GM12864 (cell line): ENCODE results near the gene CCDC169.
"Not testable (repeated sequence)": the region's sequence is repeated elsewhere in the genome, so short reads cannot be mapped to it uniquely, and the experiment has no call there.

Source experiments
- DNase-seq: peaks from one replicate; pipeline ENCODE4 v3.0.0-alpha.2; 2011; ENCODE audit warnings: low read depth
- H3K4me3 ChIP-seq: 2 replicates; pipeline ENCODE4 v1.5.1; 2011; ENCODE audit warnings: mild to moderate bottlenecking, low read depth, low read length, control low read depth
- CTCF ChIP-seq: IDR thresholded peaks from 2 replicates; pipeline ENCODE4 v1.5.1; 2011; ENCODE audit warnings: low read depth, mild to moderate bottlenecking, moderate library complexity, low read length, control low read depth, inconsistent platforms; ENCODE audit errors: missing control alignments

The CCDC169 gene

DNA sequence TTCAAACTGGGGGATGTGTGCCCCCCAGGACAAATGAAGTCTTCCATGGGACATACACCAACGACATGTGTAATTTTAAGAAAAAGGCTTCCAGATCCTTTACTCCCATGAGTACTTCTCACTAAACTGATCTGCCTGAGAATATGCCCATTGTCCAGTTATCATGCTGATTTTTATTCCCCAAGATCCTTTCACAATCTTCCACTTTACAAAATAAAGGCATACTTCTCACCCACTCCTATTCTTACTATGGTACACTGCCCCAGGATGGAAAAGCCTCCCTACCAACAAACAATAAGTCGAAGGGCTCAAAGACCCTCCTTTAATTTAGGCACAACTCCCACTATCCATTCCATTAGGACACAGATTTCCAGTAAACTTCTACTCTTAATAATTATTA is 45.1 kb upstream of the CCDC169 start:
- no peak for TF ChIP-seq CTCF
- H3K4me3 ChIP-seq = no peak overlapping the region
- no peak for DNase-seq

DNA sequence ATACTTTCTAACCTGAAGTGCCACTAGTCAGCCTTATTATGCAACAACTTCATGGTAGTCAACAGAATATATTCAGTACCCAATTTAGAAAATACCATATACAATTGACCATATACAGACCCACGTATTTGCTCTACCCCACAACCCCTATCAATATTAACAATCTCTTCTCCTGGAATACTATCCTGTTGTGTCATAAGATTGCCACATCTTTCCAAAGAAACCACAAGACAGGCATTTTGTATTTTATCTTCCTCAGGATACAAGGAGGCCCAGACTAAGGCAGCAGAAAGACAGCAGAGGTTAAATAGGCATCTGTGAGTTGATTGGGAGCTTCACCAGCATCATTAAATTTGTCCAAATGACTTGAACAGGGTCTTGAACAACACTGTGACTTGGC is 44.1 kb upstream of the CCDC169 start:
- no peak overlapping the region for H3K4me3 ChIP-seq
- no peak for TF ChIP-seq CTCF
- no peak for DNase-seq

GRCh38 chr13:36339600-36340155 is 42.1 kb upstream of the CCDC169 start:
- no peak for TF ChIP-seq CTCF
- no peak overlapping the region for H3K4me3 ChIP-seq

DNA sequence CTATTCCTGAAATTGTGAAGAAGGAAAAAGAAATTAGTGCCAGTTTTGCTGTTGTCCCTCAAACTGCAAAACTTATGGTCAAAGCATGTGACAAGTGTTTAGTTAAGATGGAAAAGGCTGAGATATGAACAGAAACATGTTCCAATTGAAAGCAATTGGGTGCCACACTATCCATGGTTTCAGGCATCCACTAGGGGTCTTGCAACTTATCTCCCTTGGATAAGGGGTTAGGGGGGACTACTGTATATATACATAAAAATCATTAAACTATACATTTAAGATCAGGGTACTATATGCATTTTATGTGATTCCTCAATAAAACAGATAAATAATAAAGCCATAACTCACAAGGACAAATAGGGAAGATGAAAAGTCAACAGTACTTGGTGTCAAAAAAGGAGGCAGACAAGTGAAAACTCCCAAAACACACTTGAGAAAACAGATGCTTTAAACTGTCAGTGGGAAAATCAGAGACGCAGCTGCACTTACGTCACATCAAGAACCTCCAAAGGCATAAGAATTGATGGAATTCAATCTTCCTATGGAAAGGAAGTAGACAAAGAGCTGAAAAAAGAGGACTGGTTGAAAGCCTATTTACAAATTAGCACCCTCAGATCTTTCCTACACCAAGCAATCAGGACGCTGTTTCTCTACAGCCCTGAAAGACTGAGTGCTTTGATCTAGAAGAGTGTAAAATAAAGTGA is 40.5 kb upstream of the CCDC169 start:
- DNase-seq = no peak
- H3K4me3 ChIP-seq = no peak overlapping the region
- TF ChIP-seq CTCF = no peak

More at GRCh38 chr13:36339600-36340155, 42.1 kb upstream of the CCDC169 start:
- DNase-seq = no peak

DNA sequence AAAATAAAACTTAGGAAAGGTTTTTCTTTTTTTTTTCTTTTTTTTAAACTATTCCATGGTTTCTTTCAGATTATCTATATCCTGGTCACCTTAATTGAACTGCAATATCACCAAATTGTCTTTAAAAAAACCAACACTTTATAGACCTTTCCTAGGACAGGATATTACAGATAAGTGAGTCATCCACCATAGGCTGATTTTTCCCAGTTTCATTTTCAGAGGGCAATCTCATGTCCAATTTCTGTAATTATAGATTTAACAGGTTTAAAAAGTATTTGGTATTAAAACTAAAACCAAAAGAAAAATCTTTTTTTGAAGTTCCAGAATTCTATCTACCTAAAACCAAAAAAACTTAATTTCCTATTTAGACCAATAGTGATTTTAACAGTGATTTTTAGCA is 35.4 kb upstream of the CCDC169 start:
- DNase-seq = no peak
- no peak for TF ChIP-seq CTCF
- no peak overlapping the region for H3K4me3 ChIP-seq

GRCh38 chr13:36332255-36332654 is 34.6 kb upstream of the CCDC169 start:
- not testable (repeated sequence) for DNase-seq, H3K4me3 ChIP-seq

DNA sequence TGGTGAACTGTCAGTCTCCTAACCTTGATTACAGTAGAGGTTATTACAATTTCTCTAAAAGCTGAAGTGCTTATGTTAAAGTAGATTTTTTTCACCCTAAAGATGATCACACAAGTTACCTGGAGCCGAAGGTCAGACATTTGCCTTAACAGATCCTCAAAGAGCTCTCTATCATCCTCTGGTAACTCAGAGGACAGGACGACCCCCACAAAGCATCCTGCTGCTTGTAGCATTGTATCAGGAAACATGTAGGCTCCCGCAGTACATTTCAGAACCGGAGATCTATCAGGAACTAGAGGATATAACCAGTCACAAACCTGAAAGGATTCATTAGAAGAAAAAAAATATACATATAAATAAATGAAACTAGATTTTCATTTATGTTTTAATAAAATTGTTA is 33.7 kb upstream of the CCDC169 start:
- no peak for TF ChIP-seq CTCF
- no peak for DNase-seq
- no peak overlapping the region for H3K4me3 ChIP-seq
